Panc1 (cell line): Measurements from ENCODE around the gene RUNX1. TPM values are rescaled to one million over a fixed set of nuclear protein-coding genes. Genes with fewer than 3 reads are reported as not detected.

Source experiments
- ATAC-seq: fragments of 200-7000 bp; cut with Tn5 transposase; 2 replicates; pipeline ENCODE4 v1.9.1; 2020; ENCODE audit warnings: mild to moderate bottlenecking, moderate library complexity
- BruUV-seq: library from RNA; stranded (reverse); fragments of 400-500 nt; replicated peaks from 2 replicates; lab custom pipeline; 2021; lab: Mats Ljungman, UMichigan
- CTCF ChIA-PET: fragments of 300-600 bp; sonication (Branson Sonifier 250); formaldehyde crosslinking; loops from one replicate; lab custom pipeline; 2022; ENCODE audit warnings: antibody characterized with exemption; lab: Charles Lee
- POLR2A ChIA-PET: fragments of 300-600 bp; sonication (Branson Sonifier 250); formaldehyde crosslinking; loops from one replicate; lab custom pipeline; 2022; ENCODE audit warnings: antibody characterized with exemption; lab: Charles Lee
- DNase-seq: peaks from one replicate; pipeline ENCODE4 v3.0.0-alpha.2; 2010; ENCODE audit warnings: low read depth, low spot score
- H3K27ac ChIP-seq: 2 replicates; pipeline ENCODE4 v1.5.1; 2011; ENCODE audit warnings: mild to moderate bottlenecking, low read length, inconsistent platforms
- H3K27me3 ChIP-seq: fragments of 200-500 bp; sonication (Bioruptor generic); 2 replicates; pipeline ENCODE4 v1.6.0; 2014; ENCODE audit warnings: low read length, inconsistent platforms; ENCODE audit not compliant: control insufficient read depth, insufficient read depth
- H3K36me3 ChIP-seq: fragments of 200-500 bp; sonication (Bioruptor generic); 2 replicates; pipeline ENCODE4 v1.5.1; 2014; ENCODE audit warnings: inconsistent platforms, mild to moderate bottlenecking, low read length, moderate library complexity; ENCODE audit not compliant: control insufficient read depth, insufficient read depth
- H3K4me1 ChIP-seq: 2 replicates; pipeline ENCODE4 v1.5.1; 2011; ENCODE audit warnings: inconsistent platforms, mild to moderate bottlenecking, low read length, moderate library complexity; ENCODE audit not compliant: control insufficient read depth, insufficient read depth
- H3K4me3 ChIP-seq, 2 experiments: 2 replicates each; pipeline ENCODE4 v1.5.1; 2011 to 2012; ENCODE audit warnings: low read depth in 2 of 2, low read length in 2 of 2, mild to moderate bottlenecking in 2 of 2, inconsistent platforms in 1 of 2, moderate library complexity in 1 of 2
- H3K9me3 ChIP-seq: fragments of 200-500 bp; sonication (Bioruptor generic); 2 replicates; pipeline ENCODE4 v1.5.1; 2014; ENCODE audit warnings: low read depth, mild to moderate bottlenecking, inconsistent platforms, low read length, moderate library complexity; ENCODE audit not compliant: control insufficient read depth, insufficient read depth
- CTCF ChIP-seq: fragments of 450-650 bp; IDR thresholded peaks from 2 replicates; pipeline ENCODE4 v1.5.1; 2017; ENCODE audit warnings: mild to moderate bottlenecking
- POLR2AphosphoS5 ChIP-seq: IDR thresholded peaks from 2 replicates; pipeline ENCODE4 v1.6.1; 2012; ENCODE audit warnings: mild to moderate bottlenecking, low read depth, low read length, moderate library complexity
- REST ChIP-seq, 2 experiments: IDR thresholded peaks; 2 replicates each; pipeline ENCODE4 v1.6.1; 2011 to 2012; ENCODE audit warnings: low read depth in 2 of 2, control low read depth in 1 of 2, low read length in 1 of 2, mild to moderate bottlenecking in 1 of 2, moderate library complexity in 1 of 2; ENCODE audit not compliant: insufficient read depth in 1 of 2
- SIN3A ChIP-seq: IDR thresholded peaks from 2 replicates; pipeline ENCODE4 v1.6.1; 2012; ENCODE audit warnings: low read depth, mild to moderate bottlenecking, low read length, moderate library complexity, borderline replicate concordance; ENCODE audit not compliant: insufficient read depth
- TCF7L2 ChIP-seq: IDR thresholded peaks from 2 replicates; pipeline ENCODE4 v1.6.1; 2011; ENCODE audit warnings: mild to moderate bottlenecking, low read depth, low read length, inconsistent platforms
- in situ Hi-C: cut with HindIII; loops from 2 replicates; pipeline ENCODE4 v1.10.0; 2016; ENCODE audit warnings: low sequenced_read_pairs, low pct_unique_long_range_greater_than_20kb
- intact Hi-C: fragments of 100-400 bp; cut with micrococcal nuclease; formaldehyde crosslinking; loops from one replicate; pipeline ENCODE4 v1.10.0; 2022; ENCODE audit not compliant: unreplicated experiment
- total RNA-seq: library from RNA; stranded (reverse); gene quantifications from one replicate; pipeline ENCODE4 v1.2.1, GENCODE V29; 2021; ENCODE audit not compliant: unreplicated experiment

The RUNX1 gene
- total RNA-seq, 1 experiment from 2014 or later = 22.4 TPM

DNA sequence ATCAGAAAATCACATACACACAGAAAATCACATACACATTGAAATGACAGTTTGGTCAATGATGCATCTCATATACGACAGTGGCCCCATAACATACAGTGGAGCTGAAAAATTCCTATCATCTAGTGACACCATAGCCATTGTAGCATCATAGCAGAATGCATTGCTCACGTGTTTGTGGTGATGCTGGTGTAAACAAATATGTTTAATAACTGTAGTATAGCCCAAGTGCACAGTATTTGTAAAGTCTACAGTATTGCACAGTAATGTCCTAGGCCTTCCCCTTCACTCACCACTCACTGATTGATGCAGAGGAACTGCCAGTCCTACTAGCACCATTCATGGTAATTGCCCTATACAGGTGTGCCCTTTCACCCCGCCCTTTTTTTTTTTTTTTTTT, 30.1 kb upstream of the RUNX1 start:
- POLR2A ChIA-PET = no interaction called here
- intact Hi-C loops (no loop called here), in situ Hi-C loops (no loop called here)
- H3K27ac ChIP-seq = no peak overlapping the region
- no peaks in the 10 kb centered on the region for H3K9me3 ChIP-seq
- CTCF ChIA-PET = no interaction called here
- no peaks in the 10 kb centered on the region for H3K27me3 ChIP-seq
- no peak for ATAC-seq
- H3K4me3 ChIP-seq = no peak overlapping the region
- no peak for TF ChIP-seq REST (IDR thresholded peaks at IDR 0.05; ENCODE audit: insufficient read depth in 1 of 2, low read depth in 2 of 2, low read length in 1 of 2)
- no peak for TF ChIP-seq POLR2AphosphoS5
- TF ChIP-seq CTCF = no peak
- TF ChIP-seq SIN3A = no peak
- TF ChIP-seq TCF7L2 = no peak
- DNase-seq = no peak
- no TSS peak for BruUV-seq
- no peaks in the 10 kb centered on the region for H3K36me3 ChIP-seq
- H3K4me1 ChIP-seq = no peaks in the 10 kb centered on the region

- Histone ChIP-seq H3K9me3 (no peaks in the 10 kb centered on the region), H3K27ac (no peak overlapping the region), H3K36me3 (no peaks in the 10 kb centered on the region), H3K4me1 (no peaks in the 10 kb centered on the region), H3K4me3 (no peak overlapping the region), H3K27me3 (no peaks in the 10 kb centered on the region)
- DNase-seq (no peak), ATAC-seq (no peak)
- POLR2A ChIA-PET = no interaction called here
- no TSS peak for BruUV-seq
- no peak for TF ChIP-seq CTCF
- no peak for TF ChIP-seq POLR2AphosphoS5
- no peak for TF ChIP-seq SIN3A
- no peak for TF ChIP-seq REST (IDR thresholded peaks at IDR 0.05; ENCODE audit: insufficient read depth in 1 of 2, low read depth in 2 of 2, low read length in 1 of 2)
- TF ChIP-seq TCF7L2 = no peak
- CTCF ChIA-PET = no interaction called here
- intact Hi-C loops (no loop called here), in situ Hi-C loops (no loop called here)
These were observed 28.9 kb upstream of the RUNX1 start for GRCh38 chr21:35077975-35078374.
